Upper lobe of right lung (tissue), 1 donor: ENCODE data around the gene FITM1. TPM values are rescaled to one million over a fixed set of nuclear protein-coding genes. Genes with fewer than 3 reads are reported as not detected.

Source experiments
- ATAC-seq: fragments of 200-7000 bp; cut with Tn5 transposase; one replicate; pipeline ENCODE4 v1.9.1; 2020; ENCODE audit warnings: mild to moderate bottlenecking, moderate library complexity
- DNase-seq: peaks from one replicate; pipeline ENCODE4 v3.0.0-alpha.2; 2020
- H3K27ac ChIP-seq: fragments of 200-600 bp; one replicate; pipeline ENCODE4 v1.8.0; 2022
- H3K27me3 ChIP-seq: fragments of 200-600 bp; one replicate; pipeline ENCODE4 v1.8.0; 2022; ENCODE audit warnings: mild to moderate bottlenecking
- H3K36me3 ChIP-seq: fragments of 200-600 bp; one replicate; pipeline ENCODE4 v1.8.0; 2022
- H3K4me1 ChIP-seq: fragments of 200-600 bp; one replicate; pipeline ENCODE4 v1.8.0; 2022
- H3K4me3 ChIP-seq: fragments of 200-600 bp; one replicate; pipeline ENCODE4 v1.8.0; 2022; ENCODE audit warnings: mild to moderate bottlenecking
- H3K9me3 ChIP-seq: fragments of 200-600 bp; one replicate; pipeline ENCODE4 v1.8.0; 2022
- intact Hi-C: fragments of 100-400 bp; cut with DNase I; formaldehyde crosslinking; loops from one replicate; pipeline ENCODE4 v1.11.0; 2022
- total RNA-seq: library from RNA; stranded (reverse); fragmentation: NEBNext Ultra II Directional; extraction: Animal tissue kit (Norgen Biotek cat#: 25700); gene quantifications from one replicate; pipeline ENCODE4 v1.2.1, GENCODE V29; 2021
- TF ChIP-seq, protein P1 (sequence below): fragments of 200-600 bp; IDR thresholded peaks from one replicate; pipeline ENCODE4 v1.8.0; 2022; ENCODE audit warnings: antibody characterized with exemption
- donor health status: DM: no; HTN: yes; CAD: no; lungs with severe emphysema.

Gene FITM1
- total RNA-seq, 1 donor from 2014 or later, result 1.1 TPM

DNA sequence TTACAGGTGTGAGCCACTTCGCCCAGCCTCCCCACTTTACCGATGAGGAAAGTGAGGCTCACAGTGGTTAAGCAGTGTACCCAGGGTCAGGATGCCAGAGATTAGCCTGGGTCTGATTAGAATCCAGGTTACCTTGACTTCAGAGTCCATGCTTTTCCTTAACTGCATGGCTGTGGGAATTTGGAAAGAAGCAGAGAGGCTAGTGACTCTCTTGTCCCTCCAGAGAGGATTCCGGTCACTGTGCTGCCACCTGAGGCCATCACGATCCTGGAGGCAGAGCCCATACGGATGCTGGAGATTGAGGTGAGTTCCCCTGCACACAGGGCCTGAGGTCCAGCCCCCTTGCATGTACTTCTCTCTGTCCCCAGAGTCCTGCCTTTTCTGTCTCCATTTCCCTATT, 46.1 kb downstream of the FITM1 start:
- Histone ChIP-seq H3K4me3 (no peak overlapping the region), H3K9me3 (no peaks in the 10 kb centered on the region), H3K36me3 (peaks cover 71% of the 10 kb centered on the region), H3K27ac (no peak overlapping the region), H3K27me3 (no peaks in the 10 kb centered on the region), H3K4me1 (no peaks in the 10 kb centered on the region)
- TF ChIP-seq, protein P1, sequence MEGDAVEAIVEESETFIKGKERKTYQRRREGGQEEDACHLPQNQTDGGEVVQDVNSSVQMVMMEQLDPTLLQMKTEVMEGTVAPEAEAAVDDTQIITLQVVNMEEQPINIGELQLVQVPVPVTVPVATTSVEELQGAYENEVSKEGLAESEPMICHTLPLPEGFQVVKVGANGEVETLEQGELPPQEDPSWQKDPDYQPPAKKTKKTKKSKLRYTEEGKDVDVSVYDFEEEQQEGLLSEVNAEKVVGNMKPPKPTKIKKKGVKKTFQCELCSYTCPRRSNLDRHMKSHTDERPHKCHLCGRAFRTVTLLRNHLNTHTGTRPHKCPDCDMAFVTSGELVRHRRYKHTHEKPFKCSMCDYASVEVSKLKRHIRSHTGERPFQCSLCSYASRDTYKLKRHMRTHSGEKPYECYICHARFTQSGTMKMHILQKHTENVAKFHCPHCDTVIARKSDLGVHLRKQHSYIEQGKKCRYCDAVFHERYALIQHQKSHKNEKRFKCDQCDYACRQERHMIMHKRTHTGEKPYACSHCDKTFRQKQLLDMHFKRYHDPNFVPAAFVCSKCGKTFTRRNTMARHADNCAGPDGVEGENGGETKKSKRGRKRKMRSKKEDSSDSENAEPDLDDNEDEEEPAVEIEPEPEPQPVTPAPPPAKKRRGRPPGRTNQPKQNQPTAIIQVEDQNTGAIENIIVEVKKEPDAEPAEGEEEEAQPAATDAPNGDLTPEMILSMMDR, result no peak
- DNase-seq (no peak), ATAC-seq (no peak)
- intact Hi-C loops, result no loop called here

GRCh38 chr14:24177041-24177825, 46.8 kb downstream of the FITM1 start:
- TF ChIP-seq, protein P1, result no peak
- Histone ChIP-seq H3K27me3 (no peaks in the 10 kb centered on the region), H3K36me3 (peaks cover 78% of the 10 kb centered on the region), H3K27ac (no peak overlapping the region), H3K9me3 (no peaks in the 10 kb centered on the region), H3K4me1 (no peaks in the 10 kb centered on the region), H3K4me3 (no peak overlapping the region)
- no peak for ATAC-seq
- intact Hi-C loops, result no loop called here
- no peak for DNase-seq

DNA sequence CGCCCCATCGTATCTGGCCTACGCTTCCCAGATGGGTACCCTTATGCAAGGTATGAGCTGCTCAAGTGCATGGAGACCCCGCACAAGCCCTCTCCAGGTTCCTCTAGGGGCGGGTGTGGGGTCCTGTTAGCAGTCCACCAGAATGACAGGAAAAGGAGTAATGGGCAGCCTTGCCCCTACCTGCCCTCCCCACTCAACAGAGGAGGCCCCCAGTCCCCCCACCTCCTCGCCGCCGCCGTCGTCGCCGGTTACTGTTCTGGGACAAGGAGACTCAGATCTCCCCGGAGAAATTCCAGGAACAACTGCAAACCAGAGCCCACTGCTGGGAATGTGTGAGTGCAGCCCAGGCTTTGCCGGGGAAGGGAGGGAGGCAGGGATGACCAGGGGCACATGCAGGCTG, 47.4 kb downstream of the FITM1 start:
- Histone ChIP-seq H3K27me3 (no peaks in the 10 kb centered on the region), H3K36me3 (peaks cover 84% of the 10 kb centered on the region), H3K4me3 (no peak overlapping the region), H3K27ac (no peak overlapping the region), H3K4me1 (no peaks in the 10 kb centered on the region), H3K9me3 (no peaks in the 10 kb centered on the region)
- DNase-seq (no peak), ATAC-seq (no peak)
- intact Hi-C loops, result no loop called here
- TF ChIP-seq, protein P1, result no peak

DNA sequence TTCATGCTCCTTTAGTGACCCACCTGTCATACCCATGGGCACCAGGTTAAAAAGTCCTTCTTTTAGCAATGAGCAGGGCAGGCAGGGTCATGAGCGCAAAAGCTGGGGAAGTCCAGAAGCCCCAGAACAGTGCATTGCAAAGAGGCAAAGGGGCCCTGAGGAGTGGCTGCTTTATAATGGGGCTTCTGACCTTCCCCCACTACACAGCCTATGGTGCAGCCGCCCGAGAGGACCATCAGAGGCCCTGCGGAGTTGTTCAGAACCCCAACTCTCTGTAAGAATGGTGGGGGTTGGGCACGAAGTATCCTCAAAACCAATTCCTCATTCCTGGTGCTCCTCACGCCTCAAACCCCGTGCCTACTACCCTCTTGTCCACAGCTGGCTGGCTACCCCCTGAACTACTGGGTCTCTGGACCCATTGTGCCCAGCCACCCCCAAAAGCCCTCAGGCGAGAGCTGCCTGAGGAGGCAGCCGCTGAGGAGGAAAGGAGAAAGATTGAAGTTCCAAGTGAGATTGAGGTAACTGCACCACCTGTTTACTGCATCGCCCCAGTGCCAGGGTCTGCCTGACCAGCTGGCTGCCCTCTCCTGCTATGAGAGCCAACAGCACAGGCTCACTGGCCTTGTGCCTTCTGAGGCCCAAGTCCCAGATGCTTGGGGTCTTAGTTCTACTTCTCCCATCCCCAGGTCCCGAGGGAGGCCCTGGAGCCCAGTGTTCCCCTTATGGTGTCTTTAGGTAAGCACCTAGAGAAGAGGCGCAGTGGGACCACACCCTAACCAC, 48.1 kb downstream of the FITM1 start:
- no peak overlapping the region for H3K27ac ChIP-seq

GRCh38 chr14:24179294-24179960, 49.0 kb downstream of the FITM1 start:
- Histone ChIP-seq H3K4me1 (no peaks in the 10 kb centered on the region), H3K27ac (no peak overlapping the region), H3K36me3 (peaks cover 94% of the 10 kb centered on the region), H3K27me3 (no peaks in the 10 kb centered on the region), H3K4me3 (no peak overlapping the region), H3K9me3 (no peaks in the 10 kb centered on the region)
- DNase-seq (no peak), ATAC-seq (no peak)
- TF ChIP-seq, protein P1, result no peak
- intact Hi-C loops, result no loop called here

More for the DNA sequence above, 48.1 kb downstream of the FITM1 start:
- Histone ChIP-seq H3K4me1 (no peaks in the 10 kb centered on the region), H3K27me3 (no peaks in the 10 kb centered on the region), H3K4me3 (no peak overlapping the region), H3K9me3 (no peaks in the 10 kb centered on the region), H3K36me3 (peaks cover 85% of the 10 kb centered on the region)
- DNase-seq, result no peak
- intact Hi-C loops, result no loop called here
- TF ChIP-seq, protein P1, result no peak
- no peak for ATAC-seq
